ENCODE measurements around the gene PI4KA. TPM values are rescaled to one million over a fixed set of nuclear protein-coding genes. Genes with fewer than 3 reads are reported as not detected.

PI4KA gene
- total and polyA plus RNA-seq, 2 of the 13 experiments (the other 11 are each of a cell fraction or from before 2014, with no cell fraction given), result 27.4 to 56.4 TPM

GRCh38 chr22:20773793-20774212, 84.8 kb downstream of the PI4KA start, which contains the start of gene SERPIND1 (continued):
- no peak for TF ChIP-seq GMEB2 (CRISPR knock-in tag; IDR thresholded peaks at IDR 0.05; ENCODE audit: low read depth)
- no peak for TF ChIP-seq ZNF3 (CRISPR knock-in tag; IDR thresholded peaks at IDR 0.05)
- TF ChIP-seq NFIB (CRISPR knock-in tag; IDR thresholded peaks at IDR 0.05; ENCODE audit: borderline replicate concordance), result no peak
- no peak for TF ChIP-seq PREB (CRISPR knock-in tag; IDR thresholded peaks at IDR 0.05)
- no peak for TF ChIP-seq ZNF180 (CRISPR knock-in tag; IDR thresholded peaks at IDR 0.05; ENCODE audit: borderline replicate concordance, low read depth)
- no peak for TF ChIP-seq ZNF775 (CRISPR knock-in tag; IDR thresholded peaks at IDR 0.05; ENCODE audit: borderline replicate concordance)
- TF ChIP-seq KLF12 (CRISPR knock-in tag; IDR thresholded peaks at IDR 0.05; ENCODE audit: borderline replicate concordance), result no peak
- TF ChIP-seq SP4 (CRISPR knock-in tag; IDR thresholded peaks at IDR 0.05), result no peak
- peak; percentile 82; the same call in 1 of the 2 replicates for TF ChIP-seq ZNF292 (CRISPR knock-in tag; IDR thresholded peaks at IDR 0.05; ENCODE audit: borderline replicate concordance, low read depth)
- TF ChIP-seq GMEB1 (CRISPR knock-in tag; IDR thresholded peaks at IDR 0.05; ENCODE audit: borderline replicate concordance), result peak; percentile 39; the same call in 1 of the 2 replicates
- 0 out of 2 replicates have a peak, but pooled peaks have one; percentile 25 for TF ChIP-seq MEIS1 (CRISPR knock-in tag; IDR thresholded peaks at IDR 0.05; ENCODE audit: borderline replicate concordance)
- TF ChIP-seq MLX (CRISPR knock-in tag; IDR thresholded peaks at IDR 0.05), result peak; percentile 56
- TF ChIP-seq ATF3 (CRISPR knock-in tag; IDR thresholded peaks at IDR 0.05), result peak; percentile 70
- no peak for TF ChIP-seq CREBL2 (CRISPR knock-in tag; IDR thresholded peaks at IDR 0.05; ENCODE audit: borderline replicate concordance)
- TF ChIP-seq ZGPAT (CRISPR knock-in tag; IDR thresholded peaks at IDR 0.05), result peak; percentile 85
- TF ChIP-seq MAFF (IDR thresholded peaks at IDR 0.05; ENCODE audit: low read depth, low read length), result peak; percentile 98
- no peak for TF ChIP-seq KMT2B (CRISPR knock-in tag; IDR thresholded peaks at IDR 0.05)
- TF ChIP-seq YEATS4 (CRISPR knock-in tag; IDR thresholded peaks at IDR 0.05; ENCODE audit: borderline replicate concordance), result peak; percentile 43; the same call in 1 of the 2 replicates
- 0 out of 2 replicates have a peak, but pooled peaks have one; percentile 19 for TF ChIP-seq ZNF878 (CRISPR knock-in tag; IDR thresholded peaks at IDR 0.05)
- TF ChIP-seq TFAP4 (IDR thresholded peaks at IDR 0.05; ENCODE audit: borderline replicate concordance, low read depth), result peak; percentile 96
- TF ChIP-seq ATF7-NPFF (CRISPR knock-in tag; IDR thresholded peaks at IDR 0.05; ENCODE audit: low read depth), result no peak

All from HepG2 (cell line).